GM03348 (cell line): Measurements from ENCODE around the gene RIT2.

Source experiments
- DNase-seq: peaks from one replicate; pipeline ENCODE4 v3.0.0; 2012; ENCODE audit warnings: low spot score

The RIT2 gene

DNA sequence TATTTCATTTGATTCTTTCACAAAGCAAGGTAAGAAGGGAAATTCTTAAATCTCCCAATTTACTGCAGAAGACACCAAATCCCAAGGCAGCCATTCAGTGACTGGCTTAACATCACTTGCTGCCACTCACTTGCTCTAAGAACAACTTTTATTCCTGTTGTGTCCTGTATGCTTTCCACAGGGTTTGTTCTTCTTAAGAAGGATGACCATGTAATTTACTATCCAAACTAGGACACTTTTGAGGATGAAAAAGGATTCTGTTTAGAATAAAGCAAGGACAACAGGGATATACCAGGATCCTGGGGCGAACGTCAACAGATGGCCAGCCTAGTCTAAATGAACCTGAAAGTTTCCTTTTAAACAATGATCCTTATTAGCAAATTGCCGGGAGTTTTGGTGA is 34.8 kb downstream of the RIT2 start:
- no peak for DNase-seq

DNA sequence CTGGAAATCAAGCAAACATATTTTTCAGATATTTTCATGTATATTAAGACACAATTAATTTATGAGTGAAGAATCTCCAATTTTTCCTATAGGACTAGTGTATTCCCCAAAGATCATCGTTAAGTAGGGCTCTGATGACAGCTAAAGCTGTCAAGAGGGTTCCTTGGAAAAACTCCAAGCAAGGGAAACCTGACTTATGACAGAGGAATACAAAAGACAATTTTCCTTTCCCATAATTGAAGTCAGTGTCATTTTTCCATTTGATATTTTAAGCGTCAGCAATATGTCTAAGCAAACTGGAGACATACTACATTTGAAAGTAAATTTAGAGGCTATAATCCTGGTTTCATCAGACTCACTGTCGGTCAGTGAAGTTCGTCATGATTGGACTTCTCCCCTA is 36.1 kb downstream of the RIT2 start:
- no peak for DNase-seq

DNA sequence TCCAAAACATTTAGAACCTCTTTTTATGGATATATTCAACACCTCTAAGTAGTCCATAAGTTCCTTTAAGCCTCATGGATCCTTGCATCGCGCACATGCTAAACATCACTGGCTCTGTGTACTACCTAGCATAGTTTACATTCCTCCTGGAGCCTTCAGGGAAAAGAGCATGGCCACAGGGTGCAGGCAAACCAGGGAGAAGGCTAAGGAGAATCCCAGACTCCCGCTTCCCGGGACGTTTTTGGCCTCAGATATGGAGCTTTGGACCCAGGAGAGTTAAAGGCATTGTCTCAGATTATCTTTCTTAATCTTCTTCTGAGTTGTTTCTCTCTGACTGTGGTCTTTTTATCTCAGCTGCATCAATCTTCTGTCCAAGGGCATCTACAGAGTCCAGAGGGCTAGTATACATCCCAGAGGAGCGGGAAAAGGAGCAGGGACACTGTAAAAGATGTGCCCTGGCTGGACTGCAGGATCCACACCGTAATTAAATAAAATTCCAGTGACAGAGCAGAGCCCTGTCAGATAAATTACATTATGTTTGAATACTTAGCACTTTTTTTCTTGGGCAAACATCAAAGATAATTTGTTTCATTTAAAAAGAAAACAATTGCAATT is 36.9 kb downstream of the RIT2 start:
- no peak for DNase-seq

DNA sequence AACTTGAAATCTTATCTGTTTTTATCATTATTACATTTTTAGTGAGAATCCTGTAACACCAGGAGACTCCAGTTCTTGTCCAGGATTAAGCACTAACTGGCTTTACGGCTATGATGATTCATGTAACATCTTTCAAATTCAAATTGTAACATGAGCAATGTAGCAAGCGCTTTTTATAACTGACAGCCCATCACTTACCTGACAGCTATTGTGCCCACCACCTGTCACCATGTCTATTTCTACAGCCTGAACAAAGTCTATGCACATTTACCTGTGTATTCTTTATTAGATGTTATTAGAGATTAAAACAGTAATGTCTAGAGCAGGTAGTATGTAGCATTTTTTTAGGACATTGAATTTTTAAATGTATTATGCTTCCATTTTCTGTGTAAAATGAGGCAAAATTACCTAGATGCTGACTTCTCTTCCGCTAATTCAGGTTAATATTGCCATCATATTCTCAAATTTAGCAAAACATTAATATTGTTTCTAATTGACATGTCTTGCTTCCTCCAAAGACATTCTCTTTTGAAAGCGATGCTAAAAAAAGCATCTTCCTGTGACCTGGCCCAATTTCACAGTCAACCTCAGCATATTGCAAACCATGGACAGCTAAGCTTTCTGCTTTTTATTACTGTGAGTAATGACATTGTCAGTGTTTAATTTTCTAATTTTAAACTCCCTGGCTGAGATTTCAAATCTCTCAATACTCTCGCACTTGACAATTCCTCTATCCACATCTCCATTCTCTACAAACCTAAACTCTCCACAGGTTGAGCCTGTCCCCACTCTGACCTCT is 37.8 kb downstream of the RIT2 start:
- no peak for DNase-seq

- DNase-seq = no peak
Measured at GRCh38 chr18:43073771-43074170, 41.7 kb downstream of the RIT2 start.

DNA sequence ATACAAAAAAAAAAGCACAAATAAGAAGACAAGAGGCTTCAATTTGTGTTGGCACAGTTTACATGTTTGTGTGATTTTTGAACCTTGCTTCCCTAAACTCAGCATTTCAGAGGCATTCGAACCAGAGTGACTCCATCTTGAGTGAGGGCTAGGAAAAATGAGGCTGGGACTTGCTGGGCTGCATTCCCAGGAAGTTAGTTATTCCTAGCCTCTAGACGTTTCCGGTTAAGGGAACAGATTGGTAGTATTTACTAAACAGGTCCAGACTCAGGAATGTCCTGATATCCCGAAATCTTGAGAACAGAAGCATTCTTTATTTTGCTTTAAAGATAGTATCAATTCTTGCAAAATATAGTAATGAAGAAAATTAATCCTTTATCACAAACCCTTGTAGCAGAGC is 46.7 kb downstream of the RIT2 start:
- no peak for DNase-seq

DNA sequence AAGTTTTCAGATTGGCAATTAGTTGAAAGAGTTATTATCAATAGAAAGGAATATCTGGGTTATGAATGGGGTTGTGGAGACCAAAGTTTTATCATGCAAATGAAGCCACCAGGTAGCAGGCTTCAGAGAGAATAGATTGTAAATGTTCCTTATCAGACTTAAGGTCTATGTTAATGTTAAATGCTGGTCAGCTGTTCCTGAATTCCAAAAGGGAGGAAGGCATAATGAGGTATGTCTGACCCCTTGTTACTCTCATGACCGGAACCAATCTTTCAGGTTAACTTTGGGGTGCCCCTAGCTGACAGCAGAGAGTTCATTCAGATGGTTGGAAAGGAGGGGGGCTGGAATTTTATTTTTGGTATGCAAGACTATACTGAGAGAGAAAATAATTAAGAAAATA is 47.9 kb downstream of the RIT2 start:
- DNase-seq = no peak

- DNase-seq = no peak
Measured at GRCh38 chr18:43061816-43062215, 53.7 kb downstream of the RIT2 start.

- no peak for DNase-seq
Measured at GRCh38 chr18:43061318-43061717, 54.2 kb downstream of the RIT2 start.

- DNase-seq = no peak
Measured at GRCh38 chr18:43060020-43060419, 55.5 kb downstream of the RIT2 start.

DNA sequence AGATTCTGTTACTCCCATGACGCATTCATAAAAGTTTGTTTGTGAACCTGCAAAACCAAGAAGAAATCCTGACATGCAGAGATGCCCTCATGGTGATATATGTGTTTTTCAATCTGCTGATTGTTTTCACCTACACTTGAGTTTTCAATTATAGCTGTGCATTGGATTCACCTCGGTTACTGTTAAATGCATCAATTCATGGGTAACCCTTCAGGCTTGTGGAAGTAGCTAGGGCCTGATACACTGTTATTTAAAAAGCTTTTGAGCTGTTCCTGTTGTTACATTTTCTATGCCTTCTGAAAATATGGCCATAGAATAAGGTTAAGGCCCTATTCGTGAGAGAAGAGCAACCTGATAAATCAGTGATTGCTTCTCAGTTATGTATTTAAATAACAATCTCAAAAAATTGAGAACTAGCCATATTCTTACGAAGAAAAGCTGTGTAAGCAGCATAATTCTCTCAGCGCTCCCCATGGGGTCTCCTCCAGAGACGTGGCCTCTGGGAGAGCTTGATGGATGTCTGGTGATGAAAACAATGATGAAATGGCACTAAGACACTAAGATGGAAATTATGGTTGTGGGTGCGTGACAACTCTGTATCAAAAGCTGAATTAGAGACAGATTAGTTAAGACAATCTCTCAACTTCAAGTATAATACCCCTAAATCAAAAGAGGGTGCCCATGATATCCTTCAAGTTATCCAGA is 60.5 kb downstream of the RIT2 start:
- no peak for DNase-seq

DNA sequence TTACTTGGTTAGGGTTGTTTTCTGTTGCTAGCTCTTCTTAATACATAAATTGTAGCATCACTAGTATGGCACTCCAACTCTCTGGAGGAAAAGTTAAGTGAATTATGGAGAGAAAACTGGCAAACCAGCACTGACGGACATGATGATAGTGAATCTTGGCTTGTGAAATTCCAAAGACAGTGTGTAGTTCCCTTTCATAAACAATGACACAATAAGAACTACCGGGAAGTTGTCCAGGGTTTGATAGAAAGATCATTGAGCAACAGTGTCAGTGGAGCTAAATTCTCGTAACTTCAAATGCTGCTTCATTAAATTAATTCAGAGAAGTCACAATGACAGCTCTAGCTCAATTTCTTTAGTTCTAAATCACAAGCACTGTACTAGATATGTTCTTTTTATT is 66.5 kb downstream of the RIT2 start:
- no peak for DNase-seq

GRCh38 chr18:43046322-43046721 is 69.2 kb downstream of the RIT2 start:
- DNase-seq = no peak

DNA sequence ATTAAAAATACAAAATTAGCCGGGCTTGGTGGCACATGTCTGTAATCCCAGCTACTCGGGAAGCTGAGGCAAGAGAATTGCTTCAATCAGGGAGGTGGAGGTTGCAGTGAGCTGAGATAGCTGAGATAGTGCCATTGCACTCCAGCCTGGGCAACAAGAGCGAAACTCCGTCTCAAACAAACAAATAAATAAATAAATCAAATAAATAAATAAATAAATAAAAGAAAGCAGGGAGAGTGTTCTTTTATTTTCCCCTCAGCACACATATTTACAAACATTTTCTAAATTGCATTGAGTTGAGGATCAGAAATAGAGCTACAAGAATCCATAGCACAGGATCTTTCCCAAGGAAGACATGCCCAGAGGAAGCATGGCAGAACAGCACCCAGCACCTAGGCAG is 71.9 kb downstream of the RIT2 start:
- DNase-seq = no peak

DNA sequence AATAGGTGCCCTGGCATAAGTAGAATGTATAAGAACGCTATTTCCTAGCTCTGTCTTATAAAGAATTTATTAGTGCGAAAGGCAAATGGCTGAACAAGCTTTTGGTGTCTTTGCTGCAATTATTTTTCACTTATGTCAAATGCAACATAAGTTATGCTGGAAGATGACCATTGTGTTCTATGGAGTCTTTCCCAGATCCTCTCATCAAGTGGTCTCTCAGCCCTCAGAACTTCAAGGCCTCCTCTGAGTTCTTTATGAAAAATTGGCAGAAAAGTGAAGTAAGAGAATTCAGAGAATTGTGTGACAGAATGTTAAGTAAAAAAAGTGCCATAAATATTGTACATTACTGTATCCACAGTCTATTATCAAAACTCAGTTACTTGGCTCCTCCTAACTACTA is 75.2 kb downstream of the RIT2 start:
- no peak for DNase-seq

- no peak for DNase-seq
Measured at GRCh38 chr18:43034683-43035500, 80.6 kb downstream of the RIT2 start.

DNA sequence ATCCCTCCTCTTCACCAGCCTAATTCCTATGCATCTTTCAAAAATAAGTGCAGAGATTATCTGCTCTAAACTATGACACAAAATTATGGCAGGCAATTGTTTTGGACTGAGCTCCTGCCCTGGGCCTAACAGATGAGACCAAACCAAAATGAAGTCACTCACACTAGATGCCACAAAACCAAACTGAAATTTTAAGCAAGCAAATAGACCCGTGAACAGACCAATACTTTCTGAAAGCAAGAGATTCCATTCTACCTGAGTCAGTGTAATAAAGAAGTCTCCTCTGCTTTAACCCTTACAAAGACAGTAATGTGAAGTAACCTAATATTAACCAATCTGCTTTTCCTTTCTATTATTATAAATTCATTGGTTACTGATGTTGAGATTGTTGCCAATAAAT is 84.3 kb downstream of the RIT2 start:
- DNase-seq = no peak

- no peak for DNase-seq
Measured at GRCh38 chr18:43029414-43029813, 86.1 kb downstream of the RIT2 start.

DNA sequence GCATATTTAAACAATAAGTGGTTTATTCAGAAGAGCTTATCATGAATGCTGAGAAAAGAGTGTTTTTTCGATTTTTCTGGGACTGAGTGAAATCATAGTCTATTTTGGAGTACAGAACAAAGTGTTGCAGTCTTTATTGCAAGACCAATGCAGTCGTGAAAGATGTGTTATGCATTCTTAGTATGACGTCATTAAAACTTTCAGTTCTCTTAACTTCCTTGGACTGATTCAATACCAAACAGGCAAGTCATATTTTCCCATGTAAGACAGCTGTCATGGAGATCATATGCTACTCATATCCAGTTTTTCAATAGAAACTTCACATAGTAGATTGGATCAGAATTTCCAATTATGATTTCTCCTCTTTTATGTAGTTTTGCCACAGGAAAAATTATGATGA is 92.6 kb downstream of the RIT2 start:
- DNase-seq = no peak

- no peak for DNase-seq
Measured at GRCh38 chr18:43017622-43018021, 97.9 kb downstream of the RIT2 start.

DNA sequence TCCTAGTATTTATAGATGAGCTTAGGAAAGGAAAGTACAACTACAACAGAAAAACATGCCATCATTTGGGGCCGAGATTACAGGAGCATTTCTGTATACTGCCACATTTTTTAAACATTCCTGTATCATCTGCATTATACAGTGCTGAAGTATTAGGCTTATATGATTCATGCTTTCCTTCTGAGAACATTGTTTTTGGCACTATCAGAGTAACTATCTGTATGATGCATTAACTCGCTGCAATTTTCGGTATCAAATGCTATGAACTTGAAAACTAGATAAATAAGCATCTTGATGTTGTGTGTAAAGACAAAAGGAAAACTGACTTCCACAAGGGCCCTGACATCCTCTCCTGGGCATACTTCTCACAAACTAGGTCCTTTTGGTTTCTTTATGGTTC is 102.0 kb downstream of the RIT2 start:
- no peak for DNase-seq

DNA sequence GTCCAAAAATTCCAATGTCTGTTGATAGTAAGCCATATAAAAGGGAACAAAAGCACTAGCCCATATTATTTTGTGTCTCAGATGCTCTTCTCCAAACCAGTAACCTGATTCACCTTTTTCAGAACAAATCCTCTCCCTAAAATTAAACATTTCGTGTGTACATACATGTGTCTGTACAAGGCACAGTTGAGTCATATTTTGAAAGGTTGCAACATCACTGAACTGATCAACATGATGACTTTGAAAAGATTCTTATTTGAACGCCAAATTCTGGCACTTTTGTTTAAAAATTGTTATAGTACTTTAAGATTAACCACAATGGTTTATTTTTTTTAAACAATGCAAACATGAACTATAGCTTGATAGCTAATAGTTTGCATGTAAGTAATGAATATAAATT is 102.5 kb downstream of the RIT2 start:
- no peak for DNase-seq

DNA sequence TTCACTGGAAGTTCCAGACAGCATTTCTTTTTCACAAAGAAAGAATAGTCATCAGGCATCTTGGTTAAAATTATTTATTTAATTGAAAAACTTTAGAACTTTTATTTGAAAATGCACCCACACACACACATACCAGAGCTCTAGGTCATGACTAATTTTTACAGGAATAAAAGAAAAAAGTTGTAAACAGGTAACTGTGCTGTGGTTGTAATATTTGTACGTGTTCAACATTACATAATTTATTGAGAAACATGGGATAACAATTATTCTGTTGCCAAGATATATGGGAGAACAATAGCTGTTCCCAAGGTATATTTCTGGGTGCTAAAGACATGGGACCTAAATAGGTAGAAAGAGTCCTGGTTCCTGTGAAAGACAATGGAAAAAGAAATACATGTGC is 104.9 kb downstream of the RIT2 start:
- DNase-seq = no peak
